Smooth muscle cell of the pulmonary artery (primary cell): ENCODE measurements around the gene NDC80. TPM values are rescaled to one million over a fixed set of nuclear protein-coding genes. Genes with fewer than 3 reads are reported as not detected.

Experiments used
- total RNA-seq: library from RNA; depleted of rRNA; stranded (reverse); fragments of >200 nt; gene quantifications from 2 replicates; pipeline ENCODE4 v1.2.3, GENCODE V29; 2014

NDC80 gene
- total RNA-seq = 2.4 and 6.8 TPM in 2 replicates

GRCh38 chr18:2571200-2572170, at the start of gene NDC80, which contains the start of gene METTL4:
NDC80 (plus strand) TSS chr18:2571557; CDS start chr18:2572986, 1,429 bp downstream.
METTL4 (minus strand) TSS chr18:2571505; CDS start chr18:2567216, 4,289 bp downstream.

GRCh38 chr18:2655178-2655953, 84.0 kb downstream of the NDC80 start, which contains the start of gene SMCHD1:
SMCHD1 (plus strand) TSS chr18:2655726; CDS start chr18:2656076, 350 bp downstream.

Other genes with a start within 250 kb of the NDC80 start
- 5.7 and 8.5 TPM in 2 replicates for gene METTL4, start 52 bp upstream of the NDC80 start, total RNA-seq
- gene SMCHD1, start 84.2 kb downstream of the NDC80 start, total RNA-seq = 47.7 and 71.2 TPM in 2 replicates